ENCODE data around the gene CFAP77. TPM values are rescaled to one million over a fixed set of nuclear protein-coding genes. Genes with fewer than 3 reads are reported as not detected.
A peak's percentile ranks its signal among the peaks of the same experiment; 100 is the strongest.

CFAP77 gene
- total and polyA plus RNA-seq, 9 of the 15 experiments (the other 6 are each of a cell fraction or from before 2014, with no cell fraction given), result not detected

DNA sequence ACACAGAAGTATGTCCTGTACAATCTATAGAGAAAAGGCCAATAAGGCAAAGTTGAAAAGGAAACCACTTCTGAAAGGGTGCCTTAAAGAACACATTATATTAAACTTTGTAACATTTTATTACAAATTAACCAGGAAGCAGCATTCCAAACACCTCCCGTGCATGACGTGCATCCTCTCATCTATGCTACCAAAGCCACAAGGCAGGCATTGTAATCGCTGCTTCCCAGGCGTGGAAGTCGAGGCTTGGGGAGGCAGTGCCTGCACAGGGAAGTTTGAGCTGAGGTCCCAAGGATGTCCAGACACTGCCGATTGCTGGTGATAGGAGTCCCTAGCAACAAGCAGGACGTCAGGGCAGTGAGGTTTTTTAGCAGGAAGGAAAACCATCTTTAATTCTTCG lies 128.1 kb downstream of the CFAP77 start:
- in situ Hi-C loops (cut with MboI) (no loop called here), intact Hi-C loops (cut with micrococcal nuclease) (no loop called here)
- peaks cover 3% of the 10 kb centered on the region for H4K20me1 ChIP-seq (replicated peaks; ENCODE audit: control insufficient read depth, insufficient read depth, low read length)
- H3K9ac ChIP-seq (ENCODE audit: insufficient read depth in 1 of 2, low read depth in 2 of 2, low read length in 2 of 2), result no peak overlapping the region
- H2AFZ ChIP-seq (ENCODE audit: low read depth, low read length), result no peak overlapping the region
- ChIA-PET CTCF (ENCODE audit: low intra/inter-chr PET ratio) (no interaction called here), POLR2A (interaction anchor here (0.7 to 1.3 kb wide), 3 partner anchors 13 to 27 kb away, joined by 3 to 6 read pairs (median 4); no protein-coding TSS in a partner anchor)
- WGBS (ENCODE audit: insufficient coverage, low coverage, missing lambda C conversion rate), result 2% methylated on average over 8 of the region's 8 CpGs
- FAIRE-seq, result peak; percentile 6
- H3K27ac ChIP-seq (ENCODE audit: extremely low read depth, low read depth, low read length), result no peak overlapping the region
- H3K27me3 ChIP-seq (ENCODE audit: control insufficient read depth in 2 of 2, insufficient read depth in 2 of 2, low read length in 2 of 2), result peaks cover 34 to 68% of the 10 kb centered on the region in 2 experiments
- TF ChIP-seq ZBTB12 (CRISPR knock-in tag; IDR thresholded peaks at IDR 0.05), result no peak
- TF ChIP-seq GABPB2 (CRISPR knock-in tag; conservative IDR thresholded peaks at IDR 0.05), result no peak
- TF ChIP-seq STAG1 (CRISPR knock-in tag; IDR thresholded peaks at IDR 0.05; ENCODE audit: borderline replicate concordance), result no peak
- TF ChIP-seq PHTF2 (CRISPR knock-in tag; IDR thresholded peaks at IDR 0.05), result no peak
- TF ChIP-seq ZNF274 (IDR thresholded peaks at IDR 0.05; ENCODE audit: borderline replicate concordance, low read depth, low read length), result no peak
- no peak for TF ChIP-seq ZNF12 (CRISPR knock-in tag; IDR thresholded peaks at IDR 0.05)
- TF ChIP-seq DDX20 (tag; IDR thresholded peaks at IDR 0.05; ENCODE audit: low read depth), result no peak
- TF ChIP-seq ZBTB8A (IDR thresholded peaks at IDR 0.05; ENCODE audit: partially characterized antibody), result no peak
- no peak for TF ChIP-seq MAZ (CRISPR knock-in tag; conservative IDR thresholded peaks at IDR 0.05 in 1 of 2, IDR thresholded peaks at IDR 0.05 in 1 of 2)
- no peak for TF ChIP-seq FOXJ2 (tag; IDR thresholded peaks at IDR 0.05)
- TF ChIP-seq CXXC5 (CRISPR knock-in tag; IDR thresholded peaks at IDR 0.05), result no peak
- TF ChIP-seq E2F3 (CRISPR knock-in tag; IDR thresholded peaks at IDR 0.05), result no peak
- TF ChIP-seq SMARCC2 (IDR thresholded peaks at IDR 0.05; ENCODE audit: low read depth), result no peak
- H3K4me2 ChIP-seq (ENCODE audit: insufficient read depth, low read length), result no peak overlapping the region
- no peaks in the 10 kb centered on the region for H3K36me3 ChIP-seq (ENCODE audit: control insufficient read depth, insufficient read depth, low read length)
- no peaks in the 10 kb centered on the region for H3K4me1 ChIP-seq (replicated peaks in 1 of 2; ENCODE audit: control insufficient read depth in 2 of 2, insufficient read depth in 2 of 2, low read length in 2 of 2)
- no peak for DNase-seq (ENCODE audit: extremely low read depth in 1 of 4, low spot score in 3 of 4)
- no peaks in the 10 kb centered on the region for H3K9me1 ChIP-seq (ENCODE audit: control insufficient read depth, insufficient read depth, low read length)
- no peak overlapping the region for H3K4me3 ChIP-seq
- no peaks in the 10 kb centered on the region for H3K9me3 ChIP-seq (replicated peaks; ENCODE audit: control insufficient read depth, insufficient read depth, low read depth, low read length)
- no peaks in the 10 kb centered on the region for H3K79me2 ChIP-seq (ENCODE audit: control insufficient read depth, insufficient read depth, low read length)
- ATAC-seq, result no peak
- BruUV-seq (replicated peaks), result no TSS peak

Data from K562 (cell line).